Upper lobe of left lung (tissue), 4 donors: ENCODE results near the gene LYPD8.

Source experiments
- CTCF ChIP-seq, 6 experiments: fragments of 450-650 bp in 4 of 6; fragments of 200-600 bp in 2 of 6; sonication (generic) in 2 of 6; IDR thresholded peaks; one replicate each; pipeline ENCODE4 v1.5.1; 2016 to 2019; ENCODE audit warnings: antibody characterized with exemption in 6 of 6
- EP300 ChIP-seq, 4 donors: sonication (generic); formaldehyde crosslinking; IDR thresholded peaks; one replicate each; pipeline ENCODE4 v1.5.1; 2017; ENCODE audit warnings: antibody characterized with exemption in 4 of 4, control low read depth in 2 of 4
- POLR2A ChIP-seq, 4 donors: fragments of 450-650 bp; IDR thresholded peaks; one replicate each; pipeline ENCODE4 v1.5.1; 2016 to 2017; ENCODE audit warnings: antibody characterized with exemption in 4 of 4, mild to moderate bottlenecking in 2 of 4
- POLR2AphosphoS5 ChIP-seq, 2 donors: sonication (generic); formaldehyde crosslinking; IDR thresholded peaks; one replicate each; pipeline ENCODE4 v1.5.1; 2017; ENCODE audit warnings: antibody characterized with exemption in 2 of 2

- TF ChIP-seq CTCF (IDR thresholded peaks at IDR 0.05) (no peak), POLR2A (IDR thresholded peaks at IDR 0.05) (no peak), POLR2AphosphoS5 (IDR thresholded peaks at IDR 0.05) (no peak), EP300 (IDR thresholded peaks at IDR 0.05) (no peak)
These were observed 45.2 kb downstream of the LYPD8 start for GRCh38 chr1:248710305-248710900.
